NCI-H748 (cell line): ENCODE measurements around the gene PREX1.
A peak's percentile ranks its signal among the peaks of the same experiment; 100 is the strongest.
"Not testable (repeated sequence)": the region's sequence is repeated elsewhere in the genome, so short reads cannot be mapped to it uniquely, and the experiment has no call there.

ENCODE experiments used
- DNase-seq: peaks from one replicate; lab custom pipeline; 2025; ENCODE audit not compliant: unreplicated experiment; lab: John Stamatoyannopoulos, UW

The PREX1 gene

DNA sequence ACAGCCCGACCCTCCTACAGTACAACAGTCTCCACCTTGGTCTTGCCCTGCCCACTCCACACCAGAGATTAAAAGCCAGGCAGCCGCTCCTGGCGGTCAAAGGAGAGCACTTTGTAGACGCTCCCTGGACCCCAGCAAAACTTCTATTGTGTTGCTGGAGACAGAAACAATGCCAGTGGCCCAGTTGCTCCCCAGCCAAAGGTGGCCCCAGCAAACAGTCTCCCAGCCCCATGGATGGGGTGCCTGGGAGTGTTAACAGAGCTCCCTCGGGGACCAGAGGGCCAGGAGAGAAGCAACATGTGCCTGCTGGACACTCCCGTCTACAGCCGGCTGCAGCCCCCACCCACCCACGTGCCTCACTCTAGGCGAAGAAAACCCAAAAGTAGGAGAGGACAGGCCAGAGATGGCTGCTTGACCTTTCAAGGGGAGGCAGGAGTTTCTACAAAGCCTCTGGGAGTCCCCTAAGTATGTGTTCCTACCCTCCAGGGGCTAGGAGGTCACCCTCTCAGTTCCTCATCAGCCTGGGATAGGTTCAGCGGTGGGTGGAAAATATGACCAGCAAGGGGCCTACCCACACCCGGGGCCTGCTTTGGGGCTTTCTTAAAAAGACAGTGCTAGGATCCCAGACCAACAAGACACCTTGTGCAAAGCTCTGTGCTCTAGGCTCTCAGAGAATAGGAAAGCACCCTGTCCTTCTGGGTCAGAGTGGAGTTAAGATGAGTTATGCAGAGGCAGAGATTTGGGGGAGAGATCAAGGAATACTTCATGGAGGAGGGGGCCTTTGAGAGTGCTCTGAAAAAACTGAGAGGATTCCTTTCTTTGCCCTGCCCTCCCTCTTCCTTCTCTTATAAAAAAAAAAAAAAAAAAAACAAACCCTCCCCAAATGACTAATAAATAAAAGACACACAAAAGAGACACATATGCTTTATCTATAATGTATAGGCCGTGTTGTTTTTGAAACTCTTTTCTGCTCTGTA, 19.0 kb upstream of the PREX1 start:
- peak; percentile 9 for DNase-seq

GRCh38 chr20:48845721-48846306, 18.0 kb upstream of the PREX1 start:
- DNase-seq: no peak

GRCh38 chr20:48844996-48845395, 17.2 kb upstream of the PREX1 start:
- no peak for DNase-seq

- not testable (repeated sequence) for DNase-seq
Measured at GRCh38 chr20:48843896-48844295, 16.1 kb upstream of the PREX1 start.

- no peak for DNase-seq
Measured at GRCh38 chr20:48843057-48843806, 15.4 kb upstream of the PREX1 start.

- DNase-seq: no peak
Measured at GRCh38 chr20:48841875-48842529, 14.2 kb upstream of the PREX1 start.

DNA sequence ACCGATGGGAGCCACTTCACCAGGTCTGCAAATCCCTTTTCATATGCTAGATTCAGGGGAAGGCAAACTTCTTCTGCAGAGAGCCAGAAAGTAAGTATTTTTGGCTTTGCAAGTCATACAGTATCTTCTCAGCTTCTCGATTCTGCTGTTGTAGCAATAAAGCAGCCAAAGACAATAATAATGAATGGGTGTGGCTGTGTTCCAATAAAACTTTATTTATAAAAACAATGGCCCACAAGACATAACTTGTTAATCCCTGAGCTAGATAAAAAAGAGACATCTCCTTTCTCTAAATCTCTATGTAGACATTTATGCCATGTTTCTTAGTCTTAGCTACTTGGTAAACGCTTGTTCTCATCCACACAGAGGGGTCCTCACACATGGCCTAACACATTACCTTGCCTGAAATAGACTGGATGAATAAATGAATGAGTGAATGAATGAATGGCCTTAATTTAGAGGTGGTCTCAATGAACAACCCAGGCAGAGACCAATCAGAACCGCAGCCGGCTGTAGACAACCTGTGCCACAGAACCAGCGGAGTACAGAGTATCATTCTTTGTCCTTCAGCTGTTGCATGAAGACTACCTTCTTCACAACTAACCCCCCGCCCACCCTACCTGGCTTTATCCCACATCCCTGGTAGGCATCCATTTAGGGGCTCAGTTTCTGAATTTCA, 13.5 kb upstream of the PREX1 start:
- DNase-seq: no peak

DNA sequence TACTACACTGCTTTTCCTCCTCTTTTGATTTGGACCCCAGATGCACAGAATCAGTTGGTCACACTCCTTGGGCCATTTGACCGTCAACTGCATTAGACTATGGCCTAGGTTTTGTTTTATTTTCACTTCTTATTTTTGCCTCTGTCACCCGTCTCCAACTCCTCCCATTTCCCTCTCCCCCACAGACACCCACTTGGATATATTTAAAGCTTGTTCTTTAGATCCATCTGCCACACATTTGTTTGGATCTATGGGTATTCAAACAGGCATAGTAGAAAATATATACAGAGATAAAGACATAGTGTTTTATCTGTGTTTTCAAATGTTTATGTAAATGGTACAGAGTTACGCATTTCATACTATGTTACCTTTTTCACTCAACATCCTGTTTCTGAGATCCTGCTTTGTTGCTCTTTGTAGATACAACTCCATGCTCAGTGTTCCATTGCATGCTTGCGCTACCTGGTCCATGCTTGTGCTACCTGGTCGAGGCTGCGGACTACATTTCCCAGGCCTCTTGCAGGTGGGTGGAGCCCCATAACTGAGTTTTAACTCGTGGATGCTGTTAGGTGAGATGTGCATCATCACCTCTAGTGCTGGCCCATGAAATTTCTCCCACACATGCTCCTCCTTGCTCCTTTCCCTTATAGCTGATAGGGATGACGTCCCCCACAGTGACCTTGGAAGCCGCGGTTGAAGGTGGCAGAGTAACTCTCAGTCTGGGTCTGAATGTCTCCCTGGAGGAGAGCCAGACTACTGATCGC, 11.5 kb upstream of the PREX1 start:
- no peak for DNase-seq

GRCh38 chr20:48837014-48837413, 9.2 kb upstream of the PREX1 start:
- no peak for DNase-seq

DNA sequence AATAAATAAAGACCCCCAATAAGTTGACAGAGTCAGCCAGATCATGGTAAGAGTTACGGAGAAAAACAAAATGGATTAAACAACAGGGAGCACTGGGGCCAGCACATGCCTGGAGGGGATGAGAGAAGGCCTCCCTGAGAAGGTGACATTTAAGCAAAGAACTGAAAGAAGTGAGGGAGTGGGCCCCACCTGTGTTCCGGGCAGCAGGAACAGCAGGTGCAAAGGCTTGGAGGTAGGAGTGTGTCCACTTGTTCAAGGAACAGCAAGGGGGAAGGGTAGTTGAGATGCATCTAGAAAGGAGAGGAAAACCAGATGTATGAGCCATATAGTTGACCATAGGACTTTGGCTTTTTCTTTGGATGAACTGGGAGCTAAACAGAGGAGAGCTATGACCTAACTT, 7.6 kb upstream of the PREX1 start:
- DNase-seq: no peak

- DNase-seq: no peak
Measured at GRCh38 chr20:48834278-48834677, 6.5 kb upstream of the PREX1 start.

DNA sequence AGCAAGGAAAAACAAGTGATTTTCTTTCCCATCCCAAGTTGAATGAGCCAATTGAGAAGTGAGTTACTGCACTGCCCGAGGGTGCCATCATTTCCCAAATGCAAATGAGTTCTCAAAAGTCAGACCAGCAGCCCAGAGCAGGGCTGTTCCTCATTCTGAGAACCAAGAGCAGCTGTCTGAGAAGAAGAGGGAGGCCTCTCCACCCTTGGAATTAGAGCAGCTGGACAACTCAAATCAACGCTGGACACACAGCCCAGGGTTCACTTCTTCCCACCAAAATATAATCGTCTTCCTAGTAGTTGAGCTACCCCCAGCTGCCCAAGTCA, 4.6 kb upstream of the PREX1 start:
- DNase-seq: no peak

DNA sequence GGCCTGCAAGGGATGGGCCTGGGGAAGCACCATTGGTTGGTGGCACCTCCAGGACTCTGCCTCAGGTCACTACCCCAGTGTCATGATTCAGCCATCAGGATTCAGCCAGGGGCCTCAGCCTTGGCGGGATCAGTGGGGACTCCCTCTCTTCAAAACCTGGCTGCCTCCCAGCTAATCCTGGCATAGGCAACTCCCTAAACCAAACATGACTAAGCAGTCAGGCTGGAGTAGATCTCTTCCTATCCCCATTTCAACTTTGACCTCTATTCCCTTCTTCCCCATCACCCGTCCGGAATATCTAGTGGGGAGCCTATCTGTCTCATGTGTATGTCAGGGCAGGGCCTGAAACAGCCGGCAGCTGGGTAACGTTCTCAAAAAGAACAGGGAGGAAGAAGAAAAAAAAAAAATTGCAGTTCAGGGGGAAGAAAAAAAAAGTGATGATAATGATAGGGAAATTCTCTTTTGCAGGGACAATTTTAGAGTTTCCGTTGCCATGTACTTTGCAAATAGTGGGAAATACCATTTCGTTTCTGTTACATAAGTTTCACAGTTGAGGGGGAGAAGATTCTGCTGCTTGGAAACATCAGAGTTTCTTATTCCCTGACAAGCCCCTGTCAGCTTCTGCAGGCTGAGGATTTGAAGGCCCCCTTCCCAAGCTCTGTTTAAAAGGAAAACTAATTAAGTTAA, 4.1 kb upstream of the PREX1 start:
- no peak for DNase-seq

- DNase-seq: no peak
Measured at GRCh38 chr20:48830826-48831318, 3.1 kb upstream of the PREX1 start.

DNA sequence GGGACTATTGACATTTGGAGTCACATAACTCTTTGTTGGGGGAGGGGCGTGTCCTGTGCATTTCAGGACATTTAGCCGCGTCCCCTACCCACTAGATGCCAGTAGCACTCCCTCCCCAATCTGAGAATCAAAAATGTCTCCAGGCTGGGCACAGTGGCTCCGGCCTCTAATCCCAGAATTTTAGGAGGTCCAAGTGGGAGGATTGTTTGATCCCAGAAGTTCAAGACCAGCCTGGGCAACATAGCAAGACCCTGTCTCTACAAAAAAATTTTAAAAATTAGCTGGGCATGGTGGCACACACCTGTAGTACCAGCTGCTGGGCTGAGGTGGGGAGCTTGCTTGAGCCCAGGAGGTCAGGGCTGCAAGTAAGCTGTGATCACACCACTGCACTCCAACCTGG, 2.1 kb upstream of the PREX1 start:
- no peak for DNase-seq

GRCh38 chr20:48828734-48829460, 1.1 kb upstream of the PREX1 start:
- DNase-seq: no peak

GRCh38 chr20:48826883-48827771, 672 bp downstream of the PREX1 start:
- DNase-seq: peak; percentile 50

- DNase-seq: not testable (repeated sequence)
Measured at GRCh38 chr20:48826480-48826879, 1.3 kb downstream of the PREX1 start.
